Prostate gland (tissue), 2 donors: ENCODE measurements around the gene UBR3. TPM values are rescaled to one million over a fixed set of nuclear protein-coding genes. Genes with fewer than 3 reads are reported as not detected.

Experiments
- DNase-seq: peaks from one replicate; pipeline ENCODE4 v3.0.0-alpha.2; 2019; ENCODE audit warnings: low spot score
- H3K27ac ChIP-seq, 2 donors: fragments of 200-600 bp; sonication (generic); 2 replicates each; pipeline ENCODE4 v1.5.1; 2017 to 2019
- H3K27me3 ChIP-seq: fragments of 200-600 bp; sonication (generic); replicated peaks from 2 replicates; pipeline ENCODE4 v1.5.1; 2019; ENCODE audit not compliant: insufficient read depth
- H3K36me3 ChIP-seq, 2 donors: fragments of 200-600 bp; sonication (generic); 1 replicate in 1 of 2; 2 replicates in 1 of 2; pipeline versions ENCODE4 v1.5.1 to v1.8.1; 2017 to 2019
- H3K4me1 ChIP-seq: fragments of 200-600 bp; sonication (generic); replicated peaks from 2 replicates; pipeline ENCODE4 v1.5.1; 2019
- H3K4me3 ChIP-seq, 2 donors: fragments of 200-600 bp; sonication (generic); 2 replicates each; pipeline ENCODE4 v1.5.1; 2017 to 2019
- H3K9me3 ChIP-seq: fragments of 200-600 bp; sonication (generic); 2 replicates; pipeline ENCODE4 v1.5.1; 2017
- POLR2A ChIP-seq: fragments of 450-650 bp; IDR thresholded peaks from one replicate; pipeline ENCODE4 v1.6.1; 2016; ENCODE audit warnings: antibody characterized with exemption, mild to moderate bottlenecking
- POLR2AphosphoS5 ChIP-seq: sonication (generic); formaldehyde crosslinking; IDR thresholded peaks from one replicate; pipeline ENCODE4 v1.6.1; 2017; ENCODE audit warnings: antibody characterized with exemption
- WGBS: methylation state at CpG from one replicate; pipeline ENCODE4 v1.1.5; 2018; 5-methylcytosine and 5-hydroxymethylcytosine counted together
- intact Hi-C: fragments of 100-400 bp; cut with DNase I; formaldehyde crosslinking; loops from one replicate; pipeline ENCODE4 v1.14.2; 2022
- total RNA-seq, 2 donors: library from RNA; depleted of rRNA; stranded (reverse); fragments of >200 nt; gene quantifications; one replicate each; pipeline ENCODE4 v1.1.0, GENCODE V29; 2016
- TF ChIP-seq, protein P1 (sequence below), 4 experiments: fragments of 200-600 bp in 2 of 4; fragments of 450-650 bp in 2 of 4; sonication (generic) in 2 of 4; IDR thresholded peaks; 1 replicate in 3 of 4; 2 replicates in 1 of 4; pipeline ENCODE4 v1.5.1; 2016 to 2019; ENCODE audit warnings: antibody characterized with exemption in 4 of 4, mild to moderate bottlenecking in 2 of 4, moderate library complexity in 2 of 4

UBR3 gene
- total RNA-seq, 2 donors from 2014 or later: 41.1 to 89.9 TPM

DNA sequence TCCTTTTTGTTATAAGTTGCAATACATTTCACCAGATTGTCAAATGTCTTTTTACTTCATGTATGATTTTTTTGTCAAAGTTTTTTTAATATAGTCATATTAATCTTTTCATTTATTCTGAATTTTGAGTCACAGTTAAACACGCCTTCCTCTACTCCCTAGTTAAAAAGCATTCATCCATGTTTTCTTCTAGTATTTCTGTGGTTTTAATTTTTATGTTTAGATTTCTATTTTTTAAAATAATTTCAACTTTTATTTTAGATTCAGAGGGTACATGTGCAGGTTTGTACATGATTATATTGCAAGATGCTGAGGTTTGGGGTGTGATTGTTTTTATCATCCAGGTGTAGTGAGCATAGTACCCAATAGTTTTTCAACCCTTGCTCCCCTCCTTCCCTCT is 204.0 kb downstream of the UBR3 start:
- Histone ChIP-seq H3K27me3 (no peaks in the 10 kb centered on the region), H3K9me3 (no peaks in the 10 kb centered on the region), H3K36me3 (no peaks in the 10 kb centered on the region), H3K27ac (no peak overlapping the region), H3K4me3 (no peak overlapping the region), H3K4me1 (no peaks in the 10 kb centered on the region)
- intact Hi-C loops: no loop called here
- TF ChIP-seq POLR2A (no peak), POLR2AphosphoS5 (no peak)
- TF ChIP-seq, protein P1, sequence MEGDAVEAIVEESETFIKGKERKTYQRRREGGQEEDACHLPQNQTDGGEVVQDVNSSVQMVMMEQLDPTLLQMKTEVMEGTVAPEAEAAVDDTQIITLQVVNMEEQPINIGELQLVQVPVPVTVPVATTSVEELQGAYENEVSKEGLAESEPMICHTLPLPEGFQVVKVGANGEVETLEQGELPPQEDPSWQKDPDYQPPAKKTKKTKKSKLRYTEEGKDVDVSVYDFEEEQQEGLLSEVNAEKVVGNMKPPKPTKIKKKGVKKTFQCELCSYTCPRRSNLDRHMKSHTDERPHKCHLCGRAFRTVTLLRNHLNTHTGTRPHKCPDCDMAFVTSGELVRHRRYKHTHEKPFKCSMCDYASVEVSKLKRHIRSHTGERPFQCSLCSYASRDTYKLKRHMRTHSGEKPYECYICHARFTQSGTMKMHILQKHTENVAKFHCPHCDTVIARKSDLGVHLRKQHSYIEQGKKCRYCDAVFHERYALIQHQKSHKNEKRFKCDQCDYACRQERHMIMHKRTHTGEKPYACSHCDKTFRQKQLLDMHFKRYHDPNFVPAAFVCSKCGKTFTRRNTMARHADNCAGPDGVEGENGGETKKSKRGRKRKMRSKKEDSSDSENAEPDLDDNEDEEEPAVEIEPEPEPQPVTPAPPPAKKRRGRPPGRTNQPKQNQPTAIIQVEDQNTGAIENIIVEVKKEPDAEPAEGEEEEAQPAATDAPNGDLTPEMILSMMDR (IDR thresholded peaks at IDR 0.05): no peak
- no peak for DNase-seq
- WGBS: 94% methylated on average over 1 of the region's 1 CpG

GRCh38 chr2:170034596-170034995 is 207.3 kb downstream of the UBR3 start:
- no peaks in the 10 kb centered on the region for H3K36me3 ChIP-seq
- no peaks in the 10 kb centered on the region for H3K4me1 ChIP-seq
- 83% methylated on average over 4 of the region's 4 CpGs for WGBS
- no peaks in the 10 kb centered on the region for H3K9me3 ChIP-seq
- DNase-seq: no peak
- TF ChIP-seq, protein P1 (IDR thresholded peaks at IDR 0.05): no peak
- no peak for TF ChIP-seq POLR2A
- TF ChIP-seq POLR2AphosphoS5: no peak
- H3K27me3 ChIP-seq: no peaks in the 10 kb centered on the region
- intact Hi-C loops: no loop called here
- H3K27ac ChIP-seq: no peak overlapping the region
- no peak overlapping the region for H3K4me3 ChIP-seq

DNA sequence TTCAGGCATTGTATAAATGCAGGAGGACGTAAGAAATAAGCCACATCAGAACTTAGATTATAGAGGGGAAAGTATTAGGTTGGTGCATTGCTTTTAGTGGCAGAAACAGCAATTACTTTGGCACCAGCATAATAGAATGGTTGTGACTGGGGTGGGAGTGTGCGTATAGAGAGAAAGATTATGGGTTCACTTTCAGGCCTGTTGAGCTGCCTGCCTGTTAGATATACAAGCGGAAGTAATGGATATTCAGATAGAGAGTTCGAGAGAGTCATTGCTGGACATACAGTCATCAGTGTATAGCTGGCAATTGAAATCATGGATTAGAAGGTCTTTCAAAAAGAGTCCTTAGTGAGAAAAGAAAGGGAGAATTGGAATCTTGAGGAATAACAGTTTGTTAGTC is 211.5 kb downstream of the UBR3 start:
- no peak for DNase-seq
- H3K4me3 ChIP-seq: no peak overlapping the region
- WGBS: 88% methylated on average over 4 of the region's 4 CpGs
- H3K27me3 ChIP-seq: no peaks in the 10 kb centered on the region
- intact Hi-C loops: no loop called here
- no peaks in the 10 kb centered on the region for H3K4me1 ChIP-seq
- no peak overlapping the region for H3K27ac ChIP-seq
- TF ChIP-seq, protein P1 (IDR thresholded peaks at IDR 0.05): no peak
- no peak for TF ChIP-seq POLR2AphosphoS5
- no peak for TF ChIP-seq POLR2A
- no peaks in the 10 kb centered on the region for H3K9me3 ChIP-seq
- H3K36me3 ChIP-seq: no peaks in the 10 kb centered on the region

- Histone ChIP-seq H3K27ac (no peak overlapping the region), H3K9me3 (no peaks in the 10 kb centered on the region), H3K27me3 (no peaks in the 10 kb centered on the region), H3K36me3 (no peaks in the 10 kb centered on the region), H3K4me3 (no peak overlapping the region), H3K4me1 (no peaks in the 10 kb centered on the region)
- WGBS: 65% methylated on average over 2 of the region's 2 CpGs
- intact Hi-C loops: no loop called here
- TF ChIP-seq, protein P1 (IDR thresholded peaks at IDR 0.05): no peak
- TF ChIP-seq POLR2A: no peak
- no peak for TF ChIP-seq POLR2AphosphoS5
- DNase-seq: no peak
Observed at GRCh38 chr2:170039401-170040172, 212.3 kb downstream of the UBR3 start.
